HAP-1 (cell line): Measurements from ENCODE around the gene UGT3A2.
"Not testable (repeated sequence)": the region's sequence is repeated elsewhere in the genome, so short reads cannot be mapped to it uniquely, and the experiment has no call there.

Source experiments
- DNase-seq, 2 experiments: peaks; one replicate each; pipeline ENCODE4 v3.0.0-alpha.2; 2016 to 2020; ENCODE audit warnings: low spot score in 2 of 2
- H3K27me3 ChIP-seq: fragments of 250-450 bp; sonication (Bioruptor Pico); 2 replicates; pipeline ENCODE4 v1.5.1; 2020; ENCODE audit warnings: low read depth, mild to moderate bottlenecking, moderate library complexity
- H3K36me3 ChIP-seq: fragments of 250-450 bp; sonication (Bioruptor Pico); replicated peaks from 2 replicates; pipeline ENCODE4 v1.5.1; 2020; ENCODE audit warnings: mild to moderate bottlenecking
- H3K4me1 ChIP-seq: fragments of 250-450 bp; sonication (Bioruptor Pico); 2 replicates; pipeline ENCODE4 v1.5.1; 2020; ENCODE audit warnings: mild to moderate bottlenecking
- H3K4me3 ChIP-seq: fragments of 250-450 bp; sonication (Bioruptor Pico); 2 replicates; pipeline ENCODE4 v1.5.1; 2020; ENCODE audit warnings: mild to moderate bottlenecking, moderate library complexity
- H3K9me3 ChIP-seq: fragments of 250-450 bp; sonication (Bioruptor Pico); 2 replicates; pipeline ENCODE4 v1.5.1; 2020; ENCODE audit warnings: mild to moderate bottlenecking, moderate library complexity
- in situ Hi-C: fragments of 300-500 bp; cut with MboI; formaldehyde crosslinking; loops from 3 replicates; pipeline ENCODE4 v1.14.3; 2020; ENCODE audit warnings: low sequenced_read_pairs, inconsistent platforms, mixed read lengths

Gene UGT3A2

DNA sequence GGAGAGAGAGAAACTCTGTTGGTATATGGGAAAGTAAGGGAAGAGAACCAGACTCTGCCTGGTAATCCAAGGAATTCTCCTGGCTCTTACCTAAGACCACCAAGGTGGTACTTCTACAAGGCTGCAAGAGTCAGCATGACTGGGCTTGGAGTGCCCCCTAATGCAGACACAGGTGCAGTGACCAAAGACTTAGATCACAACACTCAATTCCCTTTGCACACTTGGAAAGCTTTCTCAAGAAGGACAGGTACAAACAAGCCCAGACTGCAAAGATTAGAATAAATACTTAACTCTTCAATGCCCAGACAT lies 25.2 kb downstream of the UGT3A2 start:
- Histone ChIP-seq H3K4me1 (no peaks in the 10 kb centered on the region), H3K9me3 (no peaks in the 10 kb centered on the region), H3K36me3 (no peaks in the 10 kb centered on the region), H3K4me3 (no peak overlapping the region), H3K27me3 (no peaks in the 10 kb centered on the region)
- in situ Hi-C loops: no loop called here
- no peak for DNase-seq

- no peaks in the 10 kb centered on the region for H3K9me3 ChIP-seq
- no peaks in the 10 kb centered on the region for H3K4me1 ChIP-seq
- no peak overlapping the region for H3K4me3 ChIP-seq
- no peak for DNase-seq
- H3K27me3 ChIP-seq: no peaks in the 10 kb centered on the region
- in situ Hi-C loops: no loop called here
- no peaks in the 10 kb centered on the region for H3K36me3 ChIP-seq
These were observed 25.8 kb downstream of the UGT3A2 start for GRCh38 chr5:36040651-36041536.

- H3K4me3 ChIP-seq: no peak overlapping the region
- no peaks in the 10 kb centered on the region for H3K27me3 ChIP-seq
- in situ Hi-C loops: no loop called here
- H3K9me3 ChIP-seq: no peaks in the 10 kb centered on the region
- H3K4me1 ChIP-seq: no peaks in the 10 kb centered on the region
- H3K36me3 ChIP-seq: no peaks in the 10 kb centered on the region
- no peak for DNase-seq
These were observed 31.0 kb downstream of the UGT3A2 start for GRCh38 chr5:36035696-36036095.

GRCh38 chr5:36034536-36035134 lies 32.0 kb downstream of the UGT3A2 start:
- in situ Hi-C loops, H3K4me3 ChIP-seq, H3K36me3 ChIP-seq, DNase-seq, H3K9me3 ChIP-seq, H3K27me3 ChIP-seq, H3K4me1 ChIP-seq: not testable (repeated sequence)

- in situ Hi-C loops: no loop called here
- H3K27me3 ChIP-seq: no peaks in the 10 kb centered on the region
- no peak for DNase-seq
- H3K4me1 ChIP-seq: no peaks in the 10 kb centered on the region
- no peaks in the 10 kb centered on the region for H3K36me3 ChIP-seq
- no peak overlapping the region for H3K4me3 ChIP-seq
- no peaks in the 10 kb centered on the region for H3K9me3 ChIP-seq
These were observed 33.2 kb downstream of the UGT3A2 start for GRCh38 chr5:36033486-36033885.

DNA sequence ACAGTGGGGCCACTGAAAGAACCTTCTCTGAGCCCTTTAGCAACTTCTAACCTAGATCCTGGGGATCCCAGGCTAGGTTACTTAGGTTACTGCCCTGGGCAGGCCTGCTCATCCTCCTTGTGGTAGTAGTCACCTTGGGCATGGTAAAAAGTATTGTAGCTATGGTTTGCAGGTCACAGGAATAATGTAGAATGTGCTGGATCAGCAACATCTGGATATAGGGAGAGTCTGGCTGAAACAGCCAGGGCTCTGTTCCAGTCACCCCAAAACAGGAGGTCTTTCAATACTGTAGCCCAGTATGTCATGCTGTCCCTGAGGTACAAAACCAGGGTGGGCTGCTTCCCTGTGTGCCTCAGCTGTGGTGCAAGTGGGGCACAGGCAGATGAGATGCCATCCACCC lies 33.6 kb downstream of the UGT3A2 start:
- no peak for DNase-seq
- Histone ChIP-seq H3K4me3 (no peak overlapping the region), H3K27me3 (no peaks in the 10 kb centered on the region), H3K4me1 (no peaks in the 10 kb centered on the region), H3K36me3 (no peaks in the 10 kb centered on the region), H3K9me3 (no peaks in the 10 kb centered on the region)
- in situ Hi-C loops: no loop called here

- in situ Hi-C loops: no loop called here
- H3K4me3 ChIP-seq: no peak overlapping the region
- no peaks in the 10 kb centered on the region for H3K27me3 ChIP-seq
- H3K4me1 ChIP-seq: no peaks in the 10 kb centered on the region
- no peaks in the 10 kb centered on the region for H3K36me3 ChIP-seq
- H3K9me3 ChIP-seq: no peaks in the 10 kb centered on the region
- DNase-seq: no peak
These were observed 35.5 kb downstream of the UGT3A2 start for GRCh38 chr5:36031223-36031622.

DNA sequence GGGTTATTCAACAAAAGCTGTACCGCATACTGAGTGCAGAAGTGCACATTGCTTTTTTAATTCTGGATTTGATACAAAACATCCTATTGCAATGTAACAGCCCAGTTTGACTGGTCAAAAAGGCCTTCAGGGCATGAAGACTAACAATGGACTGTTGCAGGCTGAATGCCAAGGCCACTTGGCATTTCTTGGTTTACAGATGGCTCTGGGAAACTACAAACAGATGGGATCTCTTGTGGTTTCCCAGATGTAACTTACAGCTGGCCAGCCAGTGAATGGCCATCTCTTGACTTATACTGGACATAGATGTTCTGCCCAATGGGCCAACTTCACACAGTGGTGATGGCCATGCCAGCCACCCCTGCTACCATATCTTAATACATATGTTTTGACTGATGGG lies 36.8 kb downstream of the UGT3A2 start:
- Histone ChIP-seq H3K4me3 (no peak overlapping the region), H3K36me3 (no peaks in the 10 kb centered on the region), H3K9me3 (no peaks in the 10 kb centered on the region), H3K27me3 (no peaks in the 10 kb centered on the region), H3K4me1 (no peaks in the 10 kb centered on the region)
- no peak for DNase-seq
- in situ Hi-C loops: no loop called here

DNA sequence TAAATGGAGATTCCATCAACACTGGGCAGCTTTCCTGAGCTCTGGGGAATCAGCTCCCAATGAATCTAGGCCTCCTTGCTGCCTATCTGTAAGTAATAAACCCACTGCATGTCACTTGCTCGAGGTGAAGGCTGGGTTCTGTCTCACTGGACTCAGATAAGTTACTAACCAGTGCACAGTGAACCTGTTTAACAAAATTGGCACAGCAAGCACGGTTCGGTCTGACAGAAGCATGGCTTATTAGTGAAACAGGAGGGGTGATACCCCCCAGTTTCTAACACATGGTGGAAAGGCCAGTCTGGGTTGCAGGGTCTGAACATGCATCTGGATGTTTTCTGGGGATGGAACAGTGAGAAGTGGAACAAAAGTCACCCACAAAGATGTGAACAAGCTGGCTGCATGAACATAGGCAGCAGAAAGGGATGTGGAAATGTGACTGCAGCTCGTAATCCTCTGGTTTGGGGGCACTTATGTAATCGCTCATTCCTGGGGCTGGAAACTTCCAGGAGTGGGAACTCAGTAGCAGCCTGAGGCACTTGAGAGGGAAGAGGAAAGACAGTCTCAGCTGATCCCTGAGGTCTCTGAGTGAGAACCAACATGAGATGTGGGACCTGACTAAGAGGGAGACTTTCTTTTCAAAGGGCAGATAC lies 37.7 kb downstream of the UGT3A2 start:
- Histone ChIP-seq H3K4me3 (no peak overlapping the region), H3K9me3 (no peaks in the 10 kb centered on the region), H3K36me3 (no peaks in the 10 kb centered on the region), H3K27me3 (no peaks in the 10 kb centered on the region), H3K4me1 (no peaks in the 10 kb centered on the region)
- no peak for DNase-seq
- in situ Hi-C loops: no loop called here

- Histone ChIP-seq H3K4me3 (no peak overlapping the region), H3K9me3 (no peaks in the 10 kb centered on the region), H3K36me3 (no peaks in the 10 kb centered on the region), H3K4me1 (no peaks in the 10 kb centered on the region), H3K27me3 (no peaks in the 10 kb centered on the region)
- in situ Hi-C loops: no loop called here
- DNase-seq: no peak
These were observed 39.0 kb downstream of the UGT3A2 start for GRCh38 chr5:36027711-36028110.

- DNase-seq: no peak
- Histone ChIP-seq H3K4me3 (no peak overlapping the region), H3K9me3 (no peaks in the 10 kb centered on the region), H3K36me3 (no peaks in the 10 kb centered on the region), H3K4me1 (no peaks in the 10 kb centered on the region), H3K27me3 (no peaks in the 10 kb centered on the region)
- in situ Hi-C loops: no loop called here
These were observed 39.8 kb downstream of the UGT3A2 start for GRCh38 chr5:36026706-36027465.

DNA sequence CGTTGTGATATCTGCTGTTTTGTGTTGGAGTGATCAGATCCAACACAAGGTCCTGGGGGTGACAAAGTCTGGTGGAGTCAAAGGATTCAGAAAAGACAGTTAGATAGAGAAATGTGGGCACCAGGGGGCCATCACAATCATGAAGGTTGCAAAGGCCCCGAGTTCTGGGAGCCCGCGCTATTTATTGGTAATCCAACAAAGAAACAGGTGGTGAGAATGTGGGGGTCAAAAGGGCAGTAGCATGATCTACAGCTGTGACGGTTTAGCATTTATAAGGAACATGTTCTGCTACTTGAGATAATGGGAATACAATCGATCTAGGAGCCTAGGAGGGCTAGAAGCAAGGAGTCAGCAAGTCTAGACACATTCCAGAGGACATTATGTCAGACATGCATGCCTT lies 44.4 kb downstream of the UGT3A2 start:
- H3K4me1 ChIP-seq, H3K27me3 ChIP-seq, H3K9me3 ChIP-seq, in situ Hi-C loops, DNase-seq, H3K36me3 ChIP-seq, H3K4me3 ChIP-seq: not testable (repeated sequence)

- H3K9me3 ChIP-seq, DNase-seq, H3K27me3 ChIP-seq, H3K4me1 ChIP-seq, H3K36me3 ChIP-seq, H3K4me3 ChIP-seq, in situ Hi-C loops: not testable (repeated sequence)
These were observed 47.1 kb downstream of the UGT3A2 start for GRCh38 chr5:36019584-36019983.

GRCh38 chr5:36017622-36018021 lies 49.1 kb downstream of the UGT3A2 start:
- H3K4me1 ChIP-seq: no peaks in the 10 kb centered on the region
- H3K27me3 ChIP-seq: no peaks in the 10 kb centered on the region
- H3K9me3 ChIP-seq: 0 out of 2 replicates have a peak, but pooled peaks cover 3% of the 10 kb centered on the region
- in situ Hi-C loops: no loop called here
- H3K4me3 ChIP-seq: no peak overlapping the region
- no peaks in the 10 kb centered on the region for H3K36me3 ChIP-seq
- DNase-seq: no peak
